KMS-11 (cell line): ENCODE measurements around the gene DPY19L3.

Experiments
- H2AFZ ChIP-seq: fragments of 200-600 bp; sonication (generic); 2 replicates; pipeline ENCODE4 v1.6.1; 2016; ENCODE audit warnings: antibody characterized with exemption, mixed run types, low read depth
- H3K27ac ChIP-seq: fragments of 200-600 bp; sonication (generic); 2 replicates; pipeline ENCODE4 v1.6.1; 2016; ENCODE audit warnings: mild to moderate bottlenecking, mixed run types
- H3K27me3 ChIP-seq: fragments of 200-600 bp; sonication (generic); 2 replicates; pipeline ENCODE4 v1.6.1; 2017; ENCODE audit warnings: mild to moderate bottlenecking, low read depth, mixed run types, moderate library complexity; ENCODE audit not compliant: insufficient read depth
- H3K36me3 ChIP-seq: fragments of 200-600 bp; sonication (generic); 2 replicates; pipeline ENCODE4 v1.6.1; 2017; ENCODE audit warnings: mild to moderate bottlenecking, mixed run types; ENCODE audit not compliant: insufficient read depth
- H3K4me1 ChIP-seq: fragments of 200-600 bp; sonication (generic); 2 replicates; pipeline ENCODE4 v1.6.1; 2016; ENCODE audit warnings: mild to moderate bottlenecking, low read depth, mixed run types; ENCODE audit not compliant: poor library complexity, severe bottlenecking
- H3K4me2 ChIP-seq: fragments of 200-600 bp; sonication (generic); 2 replicates; pipeline ENCODE4 v1.7.0; 2016; ENCODE audit warnings: mild to moderate bottlenecking, mixed run types
- H3K4me3 ChIP-seq: fragments of 200-600 bp; sonication (generic); IDR thresholded peaks from 2 replicates; pipeline ENCODE4 v1.6.1; 2017; ENCODE audit warnings: low read depth, low read length, mixed read lengths; ENCODE audit not compliant: insufficient read depth
- H3K79me2 ChIP-seq: fragments of 200-600 bp; sonication (generic); 2 replicates; pipeline ENCODE4 v1.6.1; 2016; ENCODE audit warnings: low read depth, mixed run types; ENCODE audit not compliant: insufficient read depth
- H3K9ac ChIP-seq: fragments of 200-600 bp; sonication (generic); 2 replicates; pipeline ENCODE4 v1.6.1; 2016; ENCODE audit warnings: mild to moderate bottlenecking, mixed run types
- H4K20me1 ChIP-seq: fragments of 200-600 bp; sonication (generic); 2 replicates; pipeline ENCODE4 v1.6.1; 2016; ENCODE audit warnings: mild to moderate bottlenecking, mixed run types; ENCODE audit not compliant: insufficient read depth
- CTCF ChIP-seq: fragments of 200-600 bp; sonication (generic); conservative IDR thresholded peaks from 2 replicates; pipeline ENCODE4 v1.6.1; 2017; ENCODE audit warnings: low read depth, mild to moderate bottlenecking, antibody characterized with exemption, low read length, moderate library complexity, mixed read lengths

The DPY19L3 gene

GRCh38 chr19:32404933-32405430 is 588 bp upstream of the DPY19L3 start:
- Histone ChIP-seq H3K4me2 (peak overlapping the region; percentile 79), H2AFZ (peak overlapping the region; percentile 90), H3K79me2 (peaks cover 4% of the 10 kb centered on the region; the same call in 1 of the 2 replicates), H3K36me3 (peaks cover 4% of the 10 kb centered on the region; the same call in 1 of the 2 replicates), H3K9ac (peak overlapping the region; percentile 89), H4K20me1 (no peaks in the 10 kb centered on the region), H3K27me3 (no peaks in the 10 kb centered on the region), H3K4me3 (no peak overlapping the region), H3K27ac (peak overlapping the region; percentile 82), H3K4me1 (peaks cover 12% of the 10 kb centered on the region)
- TF ChIP-seq CTCF, result no peak

GRCh38 chr19:32406161-32407003 is 812 bp downstream of the DPY19L3 start:
- no peaks in the 10 kb centered on the region for H4K20me1 ChIP-seq
- no peak overlapping the region for H3K27ac ChIP-seq
- H2AFZ ChIP-seq, result peak overlapping the region; percentile 90
- H3K9ac ChIP-seq, result peak overlapping the region; percentile 89; the same call in 1 of the 2 replicates
- peak overlapping the region; percentile 74 for H3K4me2 ChIP-seq
- TF ChIP-seq CTCF, result no peak
- no peak overlapping the region for H3K4me3 ChIP-seq
- H3K36me3 ChIP-seq, result peaks cover 7% of the 10 kb centered on the region; the same call in 1 of the 2 replicates
- peaks cover 12% of the 10 kb centered on the region for H3K4me1 ChIP-seq
- peaks cover 4% of the 10 kb centered on the region; the same call in 1 of the 2 replicates for H3K79me2 ChIP-seq
- H3K27me3 ChIP-seq, result no peaks in the 10 kb centered on the region

- peaks cover 4% of the 10 kb centered on the region; the same call in 1 of the 2 replicates for H3K79me2 ChIP-seq
- H3K9ac ChIP-seq, result no peak overlapping the region; the same call in 1 of the 2 replicates
- H2AFZ ChIP-seq, result no peak overlapping the region
Measured at GRCh38 chr19:32407004-32407992, 1.7 kb downstream of the DPY19L3 start.

More at GRCh38 chr19:32407004-32407992, 1.7 kb downstream of the DPY19L3 start:
- Histone ChIP-seq H3K4me3 (no peak overlapping the region), H3K4me2 (peak overlapping the region; percentile 74), H3K27me3 (no peaks in the 10 kb centered on the region), H4K20me1 (no peaks in the 10 kb centered on the region), H3K4me1 (peaks cover 12% of the 10 kb centered on the region), H3K36me3 (peaks cover 10% of the 10 kb centered on the region; the same call in 1 of the 2 replicates), H3K27ac (no peak overlapping the region)
- no peak for TF ChIP-seq CTCF
